GM13977 (cell line): Measurements from ENCODE around the gene ELANE.
"Not testable (repeated sequence)": the region's sequence is repeated elsewhere in the genome, so short reads cannot be mapped to it uniquely, and the experiment has no call there.

Experiments used
- DNase-seq: peaks from one replicate; pipeline ENCODE4 v3.0.0; 2012; ENCODE audit warnings: low spot score
- in situ Hi-C: fragments of 300-500 bp; cut with MboI; formaldehyde crosslinking; loops from one replicate; pipeline ENCODE4 v1.12.0; 2022; ENCODE audit warnings: low sequenced_read_pairs, low pct_unique_long_range_greater_than_20kb, mixed read lengths, inconsistent platforms; ENCODE audit not compliant: unreplicated experiment
- TF ChIP-seq, protein P1 (sequence below): IDR thresholded peaks from 2 replicates; pipeline ENCODE4 v1.5.1; 2012; ENCODE audit warnings: mild to moderate bottlenecking, control low read depth; ENCODE audit not compliant: insufficient read depth; ENCODE audit errors: extremely low read depth, missing control alignments

Gene ELANE

DNA sequence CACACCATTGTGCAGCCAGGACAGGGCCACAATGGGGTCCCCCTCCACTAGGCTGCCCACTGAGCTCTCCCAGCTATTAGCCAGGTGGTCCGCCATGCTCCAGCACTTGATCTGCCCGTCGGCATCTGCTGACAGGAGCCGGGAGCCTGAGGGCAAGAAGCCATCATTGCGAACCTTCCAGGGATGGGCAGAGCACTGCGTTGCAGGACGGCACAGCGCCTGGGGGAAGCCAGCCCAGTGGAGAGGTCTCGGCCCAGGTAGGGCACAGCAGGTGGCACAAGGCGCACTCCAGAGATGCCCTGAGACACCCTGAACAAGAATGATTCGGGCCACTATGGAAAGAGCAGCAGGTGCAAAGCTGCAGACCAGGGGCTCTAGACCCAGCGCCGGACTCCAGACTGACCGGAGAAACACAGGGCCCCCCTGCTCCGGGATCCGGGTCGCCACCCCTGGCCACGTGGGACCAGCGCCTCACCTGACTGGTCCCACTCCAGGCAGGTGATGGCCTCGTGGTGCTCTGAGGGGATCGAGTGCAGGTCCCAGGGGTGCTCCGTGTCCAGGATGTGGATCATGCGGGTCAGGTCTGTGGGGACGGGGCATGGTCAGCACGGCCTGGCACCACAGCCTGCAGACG is 37.7 kb downstream of the ELANE start:
- in situ Hi-C loops = no loop called here
- TF ChIP-seq, protein P1, sequence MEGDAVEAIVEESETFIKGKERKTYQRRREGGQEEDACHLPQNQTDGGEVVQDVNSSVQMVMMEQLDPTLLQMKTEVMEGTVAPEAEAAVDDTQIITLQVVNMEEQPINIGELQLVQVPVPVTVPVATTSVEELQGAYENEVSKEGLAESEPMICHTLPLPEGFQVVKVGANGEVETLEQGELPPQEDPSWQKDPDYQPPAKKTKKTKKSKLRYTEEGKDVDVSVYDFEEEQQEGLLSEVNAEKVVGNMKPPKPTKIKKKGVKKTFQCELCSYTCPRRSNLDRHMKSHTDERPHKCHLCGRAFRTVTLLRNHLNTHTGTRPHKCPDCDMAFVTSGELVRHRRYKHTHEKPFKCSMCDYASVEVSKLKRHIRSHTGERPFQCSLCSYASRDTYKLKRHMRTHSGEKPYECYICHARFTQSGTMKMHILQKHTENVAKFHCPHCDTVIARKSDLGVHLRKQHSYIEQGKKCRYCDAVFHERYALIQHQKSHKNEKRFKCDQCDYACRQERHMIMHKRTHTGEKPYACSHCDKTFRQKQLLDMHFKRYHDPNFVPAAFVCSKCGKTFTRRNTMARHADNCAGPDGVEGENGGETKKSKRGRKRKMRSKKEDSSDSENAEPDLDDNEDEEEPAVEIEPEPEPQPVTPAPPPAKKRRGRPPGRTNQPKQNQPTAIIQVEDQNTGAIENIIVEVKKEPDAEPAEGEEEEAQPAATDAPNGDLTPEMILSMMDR = no peak
- DNase-seq = no peak

DNA sequence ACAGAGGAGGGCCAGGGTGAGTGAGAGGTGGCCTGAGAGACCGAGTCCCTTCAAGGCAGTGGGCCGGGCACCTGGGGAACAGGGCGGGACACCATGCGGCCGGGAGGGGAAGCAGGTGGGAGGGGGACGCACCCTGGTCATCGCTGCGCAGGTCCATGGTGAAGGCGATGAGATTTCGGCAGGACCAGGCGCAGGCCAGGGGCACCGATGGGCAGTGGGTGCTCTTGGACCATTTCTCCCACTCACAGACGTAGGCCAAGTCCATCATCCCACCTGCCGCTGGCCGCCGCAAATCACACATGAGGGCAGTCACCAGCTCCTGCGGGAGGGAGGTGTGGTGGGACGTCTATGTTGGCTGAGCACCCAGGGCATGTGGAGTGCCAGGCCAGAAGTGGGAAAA is 38.7 kb downstream of the ELANE start:
- DNase-seq = no peak
- TF ChIP-seq, protein P1 = no peak
- in situ Hi-C loops = no loop called here

DNA sequence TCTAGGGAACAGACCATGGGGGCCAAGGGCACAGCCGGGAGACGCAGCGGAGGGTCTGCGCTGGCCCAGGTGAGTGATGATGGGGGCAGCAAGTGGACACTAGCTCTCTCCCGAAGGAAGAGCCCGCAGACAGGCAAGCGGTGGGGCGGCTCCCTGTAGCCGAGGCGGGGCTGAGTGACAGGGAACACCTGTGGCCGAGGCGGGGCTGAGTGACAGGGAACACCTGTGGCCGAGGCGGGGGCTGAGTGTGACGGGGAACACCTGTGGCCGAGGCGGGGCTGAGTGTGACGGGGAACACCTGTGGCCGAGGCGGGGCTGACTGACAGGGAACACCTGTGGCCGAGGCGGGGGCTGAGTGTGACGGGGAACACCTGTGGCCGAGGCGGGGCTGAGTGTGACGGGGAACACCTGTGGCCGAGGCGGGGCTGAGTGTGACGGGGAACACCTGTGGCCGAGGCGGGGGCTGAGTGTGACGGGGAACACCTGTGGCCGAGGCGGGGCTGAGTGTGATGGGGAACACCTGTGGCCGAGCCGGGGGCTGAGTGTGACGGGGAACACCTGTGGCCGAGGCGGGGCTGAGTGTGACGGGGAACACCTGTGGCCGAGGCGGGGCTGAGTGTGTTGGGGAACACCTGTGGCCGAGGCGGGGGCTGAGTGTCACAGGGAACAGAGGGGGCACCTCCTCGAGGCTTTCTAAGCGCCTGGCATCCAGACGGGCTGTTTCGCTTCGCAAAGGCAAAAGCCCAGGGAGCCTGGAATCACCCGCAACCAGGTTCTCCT is 39.5 kb downstream of the ELANE start:
- DNase-seq, in situ Hi-C loops: not testable (repeated sequence)

DNA sequence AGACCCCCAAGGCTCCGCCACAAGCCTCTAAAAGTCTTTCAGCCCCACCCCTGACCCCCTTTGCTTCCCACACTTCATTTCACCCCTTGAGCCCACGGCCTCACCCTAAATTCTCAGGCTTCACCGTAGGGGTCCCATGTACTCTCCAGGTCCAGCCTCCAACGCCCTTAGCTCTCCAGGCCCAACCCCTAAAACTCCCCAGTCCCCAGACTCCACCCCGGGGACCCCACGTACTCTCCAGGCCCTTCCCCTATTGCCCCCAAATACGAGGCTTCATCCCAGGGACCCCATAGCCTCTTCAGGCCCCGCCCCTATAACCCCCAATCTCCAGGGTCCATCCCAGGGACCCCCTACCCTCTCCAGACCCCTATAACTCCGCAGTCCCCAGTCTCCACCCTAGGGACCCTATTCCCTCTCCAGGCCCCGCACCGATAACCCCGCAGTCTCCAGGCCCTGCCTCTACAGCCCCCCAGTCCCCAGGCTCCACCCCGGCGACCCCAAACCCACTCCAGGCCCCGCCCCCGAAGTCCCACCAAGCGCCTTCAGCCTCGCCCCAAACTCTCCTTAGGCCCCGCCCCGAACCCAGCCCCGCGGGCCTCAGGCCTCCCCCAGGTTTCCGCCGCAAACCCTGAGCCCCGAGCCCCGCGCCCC is 40.3 kb downstream of the ELANE start:
- in situ Hi-C loops = no loop called here
- TF ChIP-seq, protein P1 = no peak
- DNase-seq = peak; percentile 79

DNA sequence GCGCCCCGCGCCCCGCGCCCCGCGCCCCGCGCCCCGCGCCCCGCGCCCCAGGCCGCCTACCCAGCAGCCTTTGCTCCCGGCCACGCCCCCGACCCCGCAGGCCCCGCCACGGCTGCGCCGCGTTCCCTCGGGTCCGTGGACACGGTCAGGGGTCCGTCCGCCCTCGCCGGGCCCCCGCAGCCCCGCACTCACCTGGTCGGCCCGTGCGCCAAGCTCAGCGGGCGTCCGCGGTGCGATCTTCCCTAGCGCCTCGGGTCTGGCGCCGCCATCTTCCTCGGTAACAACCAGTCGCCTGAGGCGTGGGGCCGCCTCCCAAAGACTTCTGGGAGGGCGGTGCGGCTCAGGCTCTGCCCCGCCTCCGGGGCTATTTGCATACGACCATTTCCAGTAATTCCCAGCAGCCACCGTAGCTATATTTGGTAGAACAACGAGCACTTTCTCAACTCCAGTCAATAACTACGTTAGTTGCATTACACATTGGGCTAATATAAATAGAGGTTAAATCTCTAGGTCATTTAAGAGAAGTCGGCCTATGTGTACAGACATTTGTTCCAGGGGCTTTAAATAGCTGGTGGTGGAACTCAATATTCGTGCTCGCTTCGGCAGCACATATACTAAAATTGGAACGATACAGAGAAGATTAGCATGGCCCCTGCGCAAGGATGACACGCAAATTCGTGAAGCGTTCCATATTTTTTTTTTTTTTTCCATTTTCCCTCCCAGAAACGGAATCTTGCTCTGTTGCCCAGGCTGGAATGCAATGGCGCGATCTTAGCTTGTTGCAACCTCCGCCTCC is 41.0 kb downstream of the ELANE start, which contains the start of the genes MED16 and RNU6-9:
MED16 (minus strand) TSS at position 294 of the 796 bp plus-strand sequence. CDS start 2,056 bp downstream, outside the sequence.
RNU6-9 (plus strand) TSS at position 591 of the 796 bp plus-strand sequence.
- TF ChIP-seq, protein P1 = no peak
- in situ Hi-C loops = no loop called here
- DNase-seq = peak; percentile 100

DNA sequence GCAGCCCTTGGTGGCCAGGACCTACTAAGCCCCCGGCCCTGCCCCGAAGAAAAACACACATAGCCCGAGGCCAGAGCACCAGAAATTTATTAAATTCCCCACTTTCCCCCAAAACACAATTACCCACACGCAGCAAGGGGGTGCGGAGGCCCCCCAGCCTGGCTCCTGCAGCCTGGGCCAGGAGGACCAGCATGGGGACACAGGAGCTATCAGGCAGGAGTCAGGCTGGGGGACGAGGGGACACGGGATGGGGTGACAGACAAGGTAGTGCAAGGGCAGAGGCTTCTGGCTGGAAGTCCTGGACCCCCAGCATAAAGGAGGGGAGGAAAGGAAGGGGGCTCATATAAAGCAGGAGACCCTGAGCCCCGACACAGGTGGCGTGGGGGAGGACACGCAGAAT is 44.3 kb downstream of the ELANE start:
- TF ChIP-seq, protein P1 = no peak
- in situ Hi-C loops = no loop called here
- DNase-seq = no peak
